CD4-positive, CD25-positive, alpha-beta regulatory T cell (primary cell): ENCODE measurements around the gene SF3B2. TPM values are rescaled to one million over a fixed set of nuclear protein-coding genes. Genes with fewer than 3 reads are reported as not detected.

Experiments used
- ATAC-seq, 2 donors: fragments of 150-1000 bp; cut with Tn5 transposase; one replicate each; pipeline ENCODE4 v1.10.0; 2021; ENCODE audit warnings: low read depth in 2 of 2, moderate number of reproducible peaks in 2 of 2, moderate library complexity in 1 of 2
- DNase-seq, 3 donors: peaks; one replicate each; pipeline versions ENCODE4 v3.0.0 to v3.0.0-alpha.2; 2012 to 2022; ENCODE audit warnings: mixed read lengths in 1 of 3
- H3K27ac ChIP-seq: one replicate; pipeline ENCODE4 v1.7.0; 2013; ENCODE audit warnings: mild to moderate bottlenecking, low read length; ENCODE audit not compliant: insufficient read depth, poor library complexity, severe bottlenecking
- H3K27me3 ChIP-seq: one replicate; pipeline ENCODE4 v1.7.0; 2013; ENCODE audit warnings: low read length; ENCODE audit not compliant: control insufficient read depth, insufficient read depth
- H3K36me3 ChIP-seq: one replicate; pipeline ENCODE4 v1.7.0; 2013; ENCODE audit warnings: mild to moderate bottlenecking, low read length, moderate library complexity; ENCODE audit not compliant: control insufficient read depth, insufficient read depth
- H3K4me1 ChIP-seq: 2 replicates; pipeline ENCODE4 v1.7.0; 2013; ENCODE audit warnings: mild to moderate bottlenecking, low read length; ENCODE audit not compliant: insufficient read depth, control insufficient read depth, poor library complexity, severe bottlenecking
- H3K4me3 ChIP-seq: one replicate; pipeline ENCODE4 v1.7.0; 2013; ENCODE audit warnings: low read depth, mild to moderate bottlenecking, low read length, moderate library complexity
- H3K9me3 ChIP-seq, 2 experiments: 1 replicate in 1 of 2; 2 replicates in 1 of 2; pipeline ENCODE4 v1.7.0; 2013; ENCODE audit warnings: low read length in 2 of 2, mild to moderate bottlenecking in 1 of 2, moderate library complexity in 1 of 2; ENCODE audit not compliant: control insufficient read depth in 2 of 2
- H3K27ac Mint-ChIP-seq, 3 donors: one replicate each; pipeline ENCODE4 v1.8.0; 2020 to 2022; ENCODE audit warnings: mild to moderate bottlenecking in 3 of 3, mixed read lengths in 3 of 3, moderate library complexity in 2 of 3
- H3K27me3 Mint-ChIP-seq: one replicate; pipeline ENCODE4 v1.8.0; 2022; ENCODE audit warnings: mild to moderate bottlenecking, mixed read lengths
- H3K36me3 Mint-ChIP-seq: one replicate; pipeline ENCODE4 v1.8.0; 2020; ENCODE audit warnings: mixed read lengths
- H3K4me1 Mint-ChIP-seq, 4 donors: one replicate each; pipeline ENCODE4 v1.8.0; 2020 to 2022; ENCODE audit warnings: mixed read lengths in 4 of 4, mild to moderate bottlenecking in 1 of 4
- H3K4me3 Mint-ChIP-seq, 4 donors: one replicate each; pipeline ENCODE4 v1.8.0; 2020 to 2022; ENCODE audit warnings: mild to moderate bottlenecking in 4 of 4, mixed read lengths in 4 of 4, moderate library complexity in 3 of 4
- H3K9me3 Mint-ChIP-seq, 7 donors: one replicate each; pipeline ENCODE4 v1.8.0; 2020 to 2022; ENCODE audit warnings: mixed read lengths in 7 of 7, mild to moderate bottlenecking in 3 of 7, moderate library complexity in 2 of 7
- polyA plus RNA-seq, 4 donors: library from polyadenylated mRNA; unstranded; fragments of 300-500 nt; fragmentation: Illumina TruSeq; gene quantifications; one replicate each; pipeline ENCODE4 v1.2.3, GENCODE V29; 2021
- total RNA-seq: library from RNA; stranded (reverse); gene quantifications from one replicate; pipeline ENCODE4 v1.2.3, GENCODE V29; 2022

SF3B2 gene
- total and polyA plus RNA-seq, 5 donors from 2014 or later: 67.6 to 172 (median 75.6) TPM

DNA sequence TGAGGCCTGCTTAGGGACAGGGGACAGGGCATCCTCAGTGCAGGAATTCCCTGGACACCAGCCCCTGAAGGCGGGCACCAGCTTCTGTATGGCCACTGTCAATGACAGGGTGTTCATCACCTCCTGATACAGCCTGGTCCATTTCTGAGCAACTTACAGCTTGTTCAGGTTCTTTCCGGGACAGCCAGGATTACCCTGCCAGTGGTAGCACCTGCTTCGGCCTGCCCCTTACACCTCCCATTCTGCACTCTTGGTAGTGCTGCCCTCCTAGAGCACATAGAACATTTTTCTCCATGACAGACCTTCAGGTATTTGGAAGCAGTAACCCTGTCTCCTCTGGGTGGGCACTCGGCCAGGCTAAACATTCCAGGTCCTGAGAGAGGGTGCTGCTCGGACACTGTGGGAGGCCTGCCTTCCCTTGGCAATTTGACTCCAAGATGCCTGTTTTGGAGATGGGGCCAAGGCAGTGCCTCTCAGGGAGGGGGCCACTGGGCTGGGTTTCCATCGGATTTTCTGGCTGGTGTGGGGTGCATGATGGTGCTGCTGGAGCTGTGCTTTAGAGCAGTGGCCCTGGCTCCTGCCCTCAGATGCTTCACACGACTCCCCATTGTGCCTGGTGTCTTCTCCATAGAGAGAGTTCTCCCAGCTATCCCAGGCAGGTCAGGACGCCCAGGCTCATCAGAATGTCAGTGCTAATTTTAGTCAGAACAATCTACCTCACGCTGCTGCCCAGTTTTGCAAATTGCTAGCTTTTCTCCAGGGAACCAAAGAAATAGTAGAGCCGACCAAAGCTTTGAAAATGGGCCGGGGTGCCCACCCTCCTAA lies 4.4 kb upstream of the SF3B2 start:
- ATAC-seq: no peak

DNA sequence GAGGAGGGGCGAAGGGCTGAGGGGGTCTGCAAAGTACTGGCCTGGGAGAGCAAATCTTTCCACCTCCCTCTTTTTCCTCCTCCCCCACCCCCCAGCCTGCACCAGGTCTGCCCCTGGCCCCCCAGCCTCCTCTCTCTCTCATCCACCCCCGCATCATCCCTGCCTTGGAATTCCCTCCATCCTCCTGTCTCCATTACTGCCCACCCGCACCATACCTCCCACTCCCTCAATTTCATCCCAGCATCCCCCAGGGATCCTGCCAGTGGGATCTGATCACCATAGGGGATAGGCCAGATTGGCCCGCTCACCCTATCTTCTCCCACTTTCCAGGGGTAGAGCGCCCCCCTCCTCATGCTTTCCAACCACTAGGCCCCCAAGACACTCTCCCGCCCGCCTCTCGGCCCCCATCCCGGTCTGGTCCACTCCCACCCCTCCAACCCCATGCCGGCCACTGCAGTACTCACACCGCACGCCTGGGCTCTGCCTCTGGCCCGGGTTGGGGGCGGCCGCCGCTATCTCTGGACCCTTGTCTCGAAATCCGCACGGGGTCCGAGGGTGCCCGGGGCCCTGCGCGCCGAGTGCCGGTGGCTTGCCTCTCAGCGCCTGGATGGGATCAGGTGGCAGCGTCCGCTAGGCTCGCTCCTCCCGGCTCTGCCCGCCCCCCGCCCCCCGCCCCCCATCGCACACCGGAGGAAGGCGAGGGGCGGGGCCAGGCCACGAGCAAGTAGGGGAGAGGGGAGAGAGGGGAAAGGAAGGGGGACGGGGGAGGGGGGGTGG lies 3.4 kb upstream of the SF3B2 start, which contains the start of gene GAL3ST3:
TSS of gene GAL3ST3 (minus strand) at position 615 of the 777 bp plus-strand sequence. CDS start 3,746 bp downstream, outside the sequence.
- Histone ChIP-seq H3K27ac (no peak within 1 kb of the TSS), H3K4me1 (peaks cover 34% of the 10 kb centered on the region), H3K4me3 (no peak within 1 kb of the TSS), H3K27me3 (no peaks in the 10 kb centered on the region), H3K9me3 (no peaks in the 10 kb centered on the region), H3K36me3 (no peaks in the 10 kb centered on the region)
- Mint-ChIP-seq H3K27me3 (peaks cover 22% of the 10 kb centered on the region), H3K36me3 (peaks cover 9% of the 10 kb centered on the region), H3K27ac (peak within 1 kb of the TSS in 1 of 3 donors; percentile 9), H3K4me3 (peak within 1 kb of the TSS in 2 of 4 donors; percentile 29 to 90), H3K9me3 (peaks cover 0 to 2% (median 0%) of the 10 kb centered on the region in 7 donors), H3K4me1 (peaks cover 10 to 49% (median 24%) of the 10 kb centered on the region in 4 donors)
- ATAC-seq: no peak
- no peak for DNase-seq

More for the DNA sequence above, 4.4 kb upstream of the SF3B2 start:
- Mint-ChIP-seq H3K27ac (no peak overlapping the region), H3K36me3 (peaks cover 4% of the 10 kb centered on the region), H3K4me1 (peaks cover 5 to 40% (median 19%) of the 10 kb centered on the region in 4 donors), H3K27me3 (peaks cover 22% of the 10 kb centered on the region), H3K4me3 (peak overlapping the region in 1 of 4 donors; percentile 25), H3K9me3 (peaks cover 0 to 2% (median 0%) of the 10 kb centered on the region in 7 donors)
- H3K27me3 ChIP-seq: no peaks in the 10 kb centered on the region
- peaks cover 24% of the 10 kb centered on the region for H3K4me1 ChIP-seq
- no peaks in the 10 kb centered on the region for H3K36me3 ChIP-seq
- no peaks in the 10 kb centered on the region for H3K9me3 ChIP-seq
- no peak overlapping the region for H3K4me3 ChIP-seq
- no peak overlapping the region for H3K27ac ChIP-seq
- DNase-seq: no peak

GRCh38 chr11:66050581-66051231 lies 1.5 kb upstream of the SF3B2 start:
- Histone ChIP-seq H3K27ac (peak overlapping the region; percentile 86), H3K4me3 (peak overlapping the region; percentile 51), H3K27me3 (no peaks in the 10 kb centered on the region), H3K4me1 (peaks cover 27% of the 10 kb centered on the region), H3K9me3 (no peaks in the 10 kb centered on the region), H3K36me3 (peaks cover 14% of the 10 kb centered on the region)
- H3K36me3 Mint-ChIP-seq: peaks cover 18% of the 10 kb centered on the region
- H3K27ac Mint-ChIP-seq: peak overlapping the region in 2 of 3 donors; percentile 93 to 99
- peaks cover 0 to 2% (median 0%) of the 10 kb centered on the region in 7 donors for H3K9me3 Mint-ChIP-seq
- ATAC-seq (no peak), DNase-seq (no peak)
- peaks cover 18% of the 10 kb centered on the region for H3K27me3 Mint-ChIP-seq
- H3K4me1 Mint-ChIP-seq: peaks cover 10 to 46% (median 19%) of the 10 kb centered on the region in 4 donors
- peak overlapping the region; percentile 65 to 100 (median 94) for H3K4me3 Mint-ChIP-seq

DNA sequence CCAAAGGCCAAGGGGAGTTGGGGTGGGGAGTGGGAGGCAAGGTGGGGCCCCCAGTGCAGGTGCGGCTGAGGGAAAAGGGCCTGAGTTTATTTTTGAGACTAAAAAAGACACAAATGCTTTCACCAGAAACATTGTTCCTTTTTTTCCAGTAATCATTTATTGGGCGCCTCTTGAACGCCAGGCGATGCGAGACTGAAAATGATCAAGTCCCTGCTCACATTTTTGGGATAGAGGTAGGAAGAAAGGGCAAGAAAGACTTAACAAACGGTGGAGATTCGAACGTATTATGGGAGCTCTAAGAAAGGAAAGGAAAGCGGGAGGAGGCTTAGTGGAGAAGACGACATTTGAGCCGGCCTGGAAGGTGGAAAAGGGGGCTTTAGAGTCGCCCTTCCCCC lies 796 bp upstream of the SF3B2 start:
- H3K36me3 Mint-ChIP-seq: peaks cover 18% of the 10 kb centered on the region
- DNase-seq (no peak), ATAC-seq (no peak)
- Histone ChIP-seq H3K4me3 (peak overlapping the region; percentile 51), H3K4me1 (peaks cover 27% of the 10 kb centered on the region), H3K9me3 (no peaks in the 10 kb centered on the region), H3K36me3 (peaks cover 21% of the 10 kb centered on the region), H3K27ac (peak overlapping the region; percentile 86), H3K27me3 (no peaks in the 10 kb centered on the region)
- peaks cover 0 to 2% (median 0%) of the 10 kb centered on the region in 7 donors for H3K9me3 Mint-ChIP-seq
- peaks cover 10 to 44% (median 17%) of the 10 kb centered on the region in 4 donors for H3K4me1 Mint-ChIP-seq
- peak overlapping the region; percentile 65 to 100 (median 94) for H3K4me3 Mint-ChIP-seq
- H3K27me3 Mint-ChIP-seq: peaks cover 18% of the 10 kb centered on the region
- peak overlapping the region in 2 of 3 donors; percentile 93 to 99 for H3K27ac Mint-ChIP-seq

- no peak for DNase-seq
- peak overlapping the region; percentile 96 to 100 (median 100) for H3K4me3 Mint-ChIP-seq
- peak overlapping the region; percentile 88 for H3K4me3 ChIP-seq
- no peak for ATAC-seq
- H3K27ac Mint-ChIP-seq: peak overlapping the region; percentile 97 to 99 (median 99)
- peak overlapping the region; percentile 86 for H3K27ac ChIP-seq
- H3K27me3 Mint-ChIP-seq: peaks cover 18% of the 10 kb centered on the region
- peaks cover 32% of the 10 kb centered on the region for H3K36me3 ChIP-seq
- peaks cover 0 to 2% (median 0%) of the 10 kb centered on the region in 7 donors for H3K9me3 Mint-ChIP-seq
- no peaks in the 10 kb centered on the region for H3K9me3 ChIP-seq
- no peaks in the 10 kb centered on the region for H3K27me3 ChIP-seq
- peaks cover 27% of the 10 kb centered on the region for H3K4me1 ChIP-seq
- peaks cover 25% of the 10 kb centered on the region for H3K36me3 Mint-ChIP-seq
- peaks cover 10 to 44% (median 17%) of the 10 kb centered on the region in 4 donors for H3K4me1 Mint-ChIP-seq
Measured at GRCh38 chr11:66052664-66052982, 459 bp downstream of the SF3B2 start.

DNA sequence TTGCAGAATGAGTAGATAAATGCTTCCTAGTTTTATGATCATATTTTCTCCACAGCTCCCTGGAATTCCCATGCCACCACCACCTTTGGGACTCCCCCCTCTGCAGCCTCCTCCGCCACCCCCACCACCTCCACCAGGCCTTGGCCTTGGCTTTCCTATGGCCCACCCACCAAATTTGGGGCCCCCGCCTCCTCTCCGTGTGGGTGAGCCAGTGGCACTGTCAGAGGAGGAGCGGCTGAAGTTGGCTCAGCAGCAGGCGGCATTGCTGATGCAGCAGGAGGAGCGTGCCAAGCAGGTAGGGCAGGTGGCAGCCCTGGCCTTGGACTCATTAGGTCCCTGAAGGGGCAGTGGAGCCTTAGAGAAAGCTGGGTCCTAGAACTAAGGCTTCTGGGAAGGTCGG lies 2.9 kb downstream of the SF3B2 start:
- Histone ChIP-seq H3K27ac (no peak overlapping the region), H3K4me1 (peaks cover 21% of the 10 kb centered on the region), H3K4me3 (no peak overlapping the region), H3K27me3 (no peaks in the 10 kb centered on the region), H3K36me3 (peaks cover 55% of the 10 kb centered on the region), H3K9me3 (no peaks in the 10 kb centered on the region)
- ATAC-seq (no peak), DNase-seq (no peak)
- Mint-ChIP-seq H3K27ac (peak overlapping the region in 1 of 3 donors; percentile 54), H3K4me3 (peak overlapping the region in 2 of 4 donors; percentile 47 to 84), H3K36me3 (peaks cover 37% of the 10 kb centered on the region), H3K27me3 (peaks cover 8% of the 10 kb centered on the region), H3K9me3 (peaks cover 0 to 1% (median 0%) of the 10 kb centered on the region in 7 donors), H3K4me1 (peaks cover 10 to 41% (median 19%) of the 10 kb centered on the region in 4 donors)

DNA sequence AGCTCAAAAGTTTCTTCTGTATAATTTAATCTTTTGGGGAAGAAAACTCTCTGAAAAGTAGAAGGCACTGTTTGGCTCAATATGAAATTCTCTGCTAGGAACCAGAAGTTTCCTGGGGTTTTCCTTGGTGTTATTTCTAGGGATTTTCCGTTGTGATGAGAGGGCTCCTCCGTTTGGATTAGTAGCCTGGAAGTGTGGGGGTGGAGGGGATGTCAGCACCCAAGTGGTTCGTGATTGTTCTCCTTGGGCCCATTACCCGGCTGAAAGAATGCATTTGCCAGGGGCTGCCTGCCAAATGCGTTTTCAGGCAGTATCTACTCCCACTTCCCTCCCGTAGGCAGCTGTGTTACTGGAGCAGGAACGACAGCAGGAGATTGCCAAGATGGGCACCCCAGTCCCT lies 4.3 kb downstream of the SF3B2 start:
- ATAC-seq (no peak), DNase-seq (no peak)
- Mint-ChIP-seq H3K27me3 (peaks cover 4% of the 10 kb centered on the region), H3K27ac (peak overlapping the region in 1 of 3 donors; percentile 20), H3K4me1 (peaks cover 10 to 40% (median 21%) of the 10 kb centered on the region in 4 donors), H3K36me3 (peaks cover 50% of the 10 kb centered on the region), H3K9me3 (peaks cover 0 to 1% (median 0%) of the 10 kb centered on the region in 7 donors), H3K4me3 (peak overlapping the region in 1 of 4 donors; percentile 32)
- Histone ChIP-seq H3K9me3 (no peaks in the 10 kb centered on the region), H3K27ac (no peak overlapping the region), H3K4me1 (peaks cover 17% of the 10 kb centered on the region), H3K4me3 (no peak overlapping the region), H3K27me3 (no peaks in the 10 kb centered on the region), H3K36me3 (peaks cover 69% of the 10 kb centered on the region)
